ENCODE measurements around the gene SEMA4D. TPM values are rescaled to one million over a fixed set of nuclear protein-coding genes. Genes with fewer than 3 reads are reported as not detected.

Gene SEMA4D
- total and polyA plus RNA-seq, 10 donors = 23.0 to 193 (median 157) TPM

DNA sequence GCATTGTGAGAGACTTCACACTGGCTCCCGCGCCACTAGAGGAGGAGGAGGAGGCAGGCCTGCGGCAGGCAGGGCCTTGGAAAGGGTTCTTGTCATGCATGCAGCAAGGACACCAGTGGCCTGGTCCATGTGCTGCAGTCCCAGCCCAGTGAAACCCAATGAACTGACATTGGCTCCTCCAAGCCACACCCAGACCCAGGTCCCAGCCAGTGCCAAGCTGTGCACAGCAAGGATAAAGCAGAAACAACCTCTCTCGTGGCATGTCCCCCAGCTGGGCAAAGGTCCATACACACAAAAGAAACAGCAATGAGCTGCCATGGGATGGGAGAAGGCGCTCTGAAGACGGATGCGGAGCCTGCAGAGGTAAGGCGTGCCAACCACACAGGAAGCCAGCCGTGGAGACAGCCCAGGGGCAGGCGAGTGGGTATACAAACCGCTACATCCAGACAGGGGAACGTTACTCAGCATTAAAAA, 89.2 kb downstream of the SEMA4D start:
- H3K27ac ChIP-seq = peak overlapping the region in 5 of 8 donors; percentile 5 to 84 (median 59)
- H3K4me3 ChIP-seq = peak overlapping the region in 2 of 8 donors; percentile 6 to 43
- peaks cover 34 to 99% (median 66%) of the 10 kb centered on the region in 6 donors for H3K4me1 ChIP-seq
- no peaks in the 10 kb centered on the region for H3K27me3 ChIP-seq (replicated peaks in 1 of 7)
- 24 to 55% (median 32%) methylated on average over 12 of the region's 12 CpGs for WGBS, 5 donors
- H3K9me3 ChIP-seq = peaks cover 0 to 6% (median 4%) of the 10 kb centered on the region in 8 donors
- peak; percentile 92 for DNase-seq
- intact Hi-C loops (cut with DNase I; ENCODE audit: low total_unique reads) = no loop called here
- TF ChIP-seq POLR2AphosphoS5 (IDR thresholded peaks at IDR 0.05) = peak; percentile 56 to 82 (median 74)
- no peak for TF ChIP-seq POLR2A (IDR thresholded peaks at IDR 0.05)
- TF ChIP-seq, protein P1, sequence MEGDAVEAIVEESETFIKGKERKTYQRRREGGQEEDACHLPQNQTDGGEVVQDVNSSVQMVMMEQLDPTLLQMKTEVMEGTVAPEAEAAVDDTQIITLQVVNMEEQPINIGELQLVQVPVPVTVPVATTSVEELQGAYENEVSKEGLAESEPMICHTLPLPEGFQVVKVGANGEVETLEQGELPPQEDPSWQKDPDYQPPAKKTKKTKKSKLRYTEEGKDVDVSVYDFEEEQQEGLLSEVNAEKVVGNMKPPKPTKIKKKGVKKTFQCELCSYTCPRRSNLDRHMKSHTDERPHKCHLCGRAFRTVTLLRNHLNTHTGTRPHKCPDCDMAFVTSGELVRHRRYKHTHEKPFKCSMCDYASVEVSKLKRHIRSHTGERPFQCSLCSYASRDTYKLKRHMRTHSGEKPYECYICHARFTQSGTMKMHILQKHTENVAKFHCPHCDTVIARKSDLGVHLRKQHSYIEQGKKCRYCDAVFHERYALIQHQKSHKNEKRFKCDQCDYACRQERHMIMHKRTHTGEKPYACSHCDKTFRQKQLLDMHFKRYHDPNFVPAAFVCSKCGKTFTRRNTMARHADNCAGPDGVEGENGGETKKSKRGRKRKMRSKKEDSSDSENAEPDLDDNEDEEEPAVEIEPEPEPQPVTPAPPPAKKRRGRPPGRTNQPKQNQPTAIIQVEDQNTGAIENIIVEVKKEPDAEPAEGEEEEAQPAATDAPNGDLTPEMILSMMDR (IDR thresholded peaks at IDR 0.05 in 8 of 11, conservative IDR thresholded peaks at IDR 0.05 in 3 of 11) = no peak
- peaks cover 0 to 56% (median 3%) of the 10 kb centered on the region in 6 donors for H3K36me3 ChIP-seq

DNA sequence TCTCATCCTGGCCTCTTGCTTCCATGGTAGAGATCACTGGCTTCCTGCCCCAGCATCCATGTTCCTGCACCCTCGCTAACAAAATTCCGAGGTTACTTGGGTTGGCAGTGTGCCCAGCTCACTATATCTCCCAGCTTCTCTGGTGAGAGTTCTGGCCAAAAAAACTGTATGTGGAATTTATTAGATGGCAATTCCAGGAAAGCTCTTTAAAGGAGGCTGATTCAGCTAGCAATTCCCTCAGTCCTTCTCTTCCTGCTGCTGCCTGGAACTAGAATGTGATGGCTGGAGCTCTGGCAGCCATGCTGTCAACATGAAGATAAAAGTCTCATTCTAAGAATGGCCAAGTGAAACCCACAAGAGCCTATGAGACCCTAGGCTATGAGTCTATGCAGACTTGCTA, 90.8 kb downstream of the SEMA4D start:
- no peak for DNase-seq
- TF ChIP-seq, protein P1 (IDR thresholded peaks at IDR 0.05 in 8 of 11, conservative IDR thresholded peaks at IDR 0.05 in 3 of 11) = no peak
- TF ChIP-seq POLR2A (IDR thresholded peaks at IDR 0.05) (no peak), POLR2AphosphoS5 (IDR thresholded peaks at IDR 0.05) (no peak)
- peaks cover 34 to 97% (median 67%) of the 10 kb centered on the region in 6 donors for H3K4me1 ChIP-seq
- intact Hi-C loops (cut with DNase I; ENCODE audit: low total_unique reads) = no loop called here
- H3K4me3 ChIP-seq = no peak overlapping the region
- H3K9me3 ChIP-seq = peaks cover 0 to 6% (median 4%) of the 10 kb centered on the region in 8 donors
- H3K27me3 ChIP-seq (replicated peaks in 1 of 7) = no peaks in the 10 kb centered on the region
- peaks cover 0 to 56% (median 13%) of the 10 kb centered on the region in 6 donors for H3K36me3 ChIP-seq
- 54 to 67% (median 63%) methylated on average over 2 of the region's 2 CpGs for WGBS, 5 donors
- H3K27ac ChIP-seq = peak overlapping the region in 4 of 8 donors; percentile 67 to 84 (median 80)

DNA sequence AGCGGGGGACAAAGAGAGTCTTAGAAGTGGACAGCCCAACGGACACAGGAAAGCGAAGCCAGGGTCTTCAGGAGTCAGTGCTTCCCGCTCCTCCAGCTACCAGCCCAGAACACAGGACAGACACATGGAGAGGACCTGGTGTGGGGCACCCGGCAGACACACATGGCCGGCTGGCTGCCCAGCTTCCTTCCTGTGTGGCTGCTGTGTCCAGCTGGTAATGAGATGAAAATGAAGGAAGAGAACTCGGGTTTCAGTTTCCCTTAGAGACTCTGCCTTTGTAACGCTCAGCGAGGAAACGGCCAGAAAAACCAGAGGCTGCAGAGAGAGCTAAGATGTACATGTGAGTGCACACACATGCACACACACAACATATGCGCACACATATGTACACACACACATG, 92.1 kb downstream of the SEMA4D start:
- Histone ChIP-seq H3K27ac (peak overlapping the region; percentile 3 to 84 (median 71)), H3K4me3 (peak overlapping the region in 5 of 8 donors; percentile 4 to 53 (median 26)), H3K9me3 (peaks cover 0 to 6% (median 4%) of the 10 kb centered on the region in 8 donors), H3K36me3 (peaks cover 0 to 58% (median 19%) of the 10 kb centered on the region in 6 donors), H3K27me3 (replicated peaks in 1 of 7) (no peaks in the 10 kb centered on the region), H3K4me1 (peaks cover 41 to 97% (median 71%) of the 10 kb centered on the region in 6 donors)
- intact Hi-C loops (cut with DNase I; ENCODE audit: low total_unique reads) = no loop called here
- TF ChIP-seq, protein P1 (IDR thresholded peaks at IDR 0.05 in 8 of 11, conservative IDR thresholded peaks at IDR 0.05 in 3 of 11) = no peak
- TF ChIP-seq POLR2AphosphoS5 (IDR thresholded peaks at IDR 0.05) (peak; percentile 59 to 72 (median 72)), POLR2A (IDR thresholded peaks at IDR 0.05) (no peak)
- peak; percentile 91 for DNase-seq
- 21 to 36% (median 27%) methylated on average over 10 to 11 of the region's 11 CpGs for WGBS, 5 donors

DNA sequence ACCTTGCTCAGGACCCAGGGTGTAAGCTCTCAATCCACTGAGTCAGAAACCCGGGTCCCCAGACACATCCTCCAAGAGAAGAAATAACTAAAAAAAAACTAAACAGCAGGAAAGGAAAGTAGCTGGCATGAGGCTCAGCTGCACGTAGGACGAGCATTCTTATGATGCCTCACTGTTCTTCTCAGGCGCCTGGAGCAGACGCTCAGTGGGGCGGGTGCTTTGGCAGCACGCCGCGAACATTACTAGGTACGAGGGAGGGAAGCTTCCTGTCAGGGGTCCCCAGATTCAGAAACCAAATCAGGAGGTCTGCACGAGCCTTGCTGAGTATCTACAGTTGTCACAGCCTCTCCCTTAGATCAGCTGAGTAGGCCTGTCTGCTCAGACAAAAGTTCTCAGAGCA, 93.8 kb downstream of the SEMA4D start:
- intact Hi-C loops (cut with DNase I; ENCODE audit: low total_unique reads) = no loop called here
- DNase-seq = peak; percentile 67
- Histone ChIP-seq H3K4me1 (peaks cover 30 to 97% (median 71%) of the 10 kb centered on the region in 6 donors), H3K36me3 (peaks cover 0 to 69% (median 22%) of the 10 kb centered on the region in 6 donors), H3K27ac (peak overlapping the region in 2 of 8 donors; percentile 56 to 83), H3K27me3 (replicated peaks in 1 of 7) (no peaks in the 10 kb centered on the region), H3K4me3 (no peak overlapping the region), H3K9me3 (peaks cover 0 to 6% (median 4%) of the 10 kb centered on the region in 8 donors)
- TF ChIP-seq POLR2A (IDR thresholded peaks at IDR 0.05) (no peak), POLR2AphosphoS5 (IDR thresholded peaks at IDR 0.05) (peak in 1 of 3 donors; percentile 22)
- TF ChIP-seq, protein P1 (IDR thresholded peaks at IDR 0.05 in 8 of 11, conservative IDR thresholded peaks at IDR 0.05 in 3 of 11) = no peak
- WGBS, 5 donors = 76 to 88% (median 84%) methylated on average over 10 to 11 of the region's 11 CpGs

Data from spleen (tissue), 11 donors.